Neuronal stem cell (in vitro differentiated cells): Measurements from ENCODE around the gene MRPS5.

Source experiments
- DNase-seq: peaks from one replicate; pipeline ENCODE4 v3.0.0-alpha.2; 2013; ENCODE audit warnings: low spot score
- H2AFZ ChIP-seq: one replicate; pipeline ENCODE4 v1.6.1; 2013; ENCODE audit warnings: mild to moderate bottlenecking, low read length, inconsistent platforms
- H2AK5ac ChIP-seq: 2 replicates; pipeline ENCODE4 v1.6.1; 2013; ENCODE audit warnings: low read depth, mild to moderate bottlenecking, inconsistent platforms, low read length, moderate library complexity, mixed read lengths
- H2BK120ac ChIP-seq: 2 replicates; pipeline ENCODE4 v1.6.1; 2013; ENCODE audit warnings: low read depth, mild to moderate bottlenecking, inconsistent platforms, low read length, moderate library complexity, mixed read lengths
- H2BK12ac ChIP-seq: one replicate; pipeline ENCODE4 v1.6.1; 2013; ENCODE audit warnings: low read length, inconsistent platforms
- H2BK15ac ChIP-seq: 2 replicates; pipeline ENCODE4 v1.6.1; 2013; ENCODE audit warnings: mild to moderate bottlenecking, low read length, inconsistent platforms, mixed read lengths
- H2BK5ac ChIP-seq: one replicate; pipeline ENCODE4 v1.6.1; 2013; ENCODE audit warnings: inconsistent platforms, mild to moderate bottlenecking, low read length, moderate library complexity
- H3K14ac ChIP-seq: one replicate; pipeline ENCODE4 v1.6.1; 2013; ENCODE audit warnings: low read length, inconsistent platforms
- H3K18ac ChIP-seq: 2 replicates; pipeline ENCODE4 v1.6.1; 2013; ENCODE audit warnings: low read length, inconsistent platforms
- H3K23ac ChIP-seq: 2 replicates; pipeline ENCODE4 v1.6.1; 2013; ENCODE audit warnings: low read depth, mild to moderate bottlenecking, mixed read lengths, low read length, inconsistent platforms; ENCODE audit not compliant: poor library complexity
- H3K27ac ChIP-seq: replicated peaks from 3 replicates; pipeline ENCODE4 v1.5.1; 2013; ENCODE audit warnings: low read length, inconsistent platforms
- H3K27me3 ChIP-seq, 3 experiments: 2 replicates each; pipeline ENCODE4 v1.6.1; 2013; ENCODE audit warnings: low read length in 3 of 3, mild to moderate bottlenecking in 2 of 3, inconsistent platforms in 1 of 3, low read depth in 1 of 3, mixed read lengths in 1 of 3, moderate library complexity in 1 of 3; ENCODE audit not compliant: control insufficient read depth in 3 of 3, insufficient read depth in 3 of 3
- H3K36me3 ChIP-seq, 2 donors: replicated peaks in 1 of 2; 2 replicates each; pipeline ENCODE4 v1.6.1; 2013; ENCODE audit warnings: low read length in 2 of 2; ENCODE audit not compliant: control insufficient read depth in 2 of 2, insufficient read depth in 2 of 2
- H3K4ac ChIP-seq: 2 replicates; pipeline ENCODE4 v1.6.1; 2013; ENCODE audit warnings: inconsistent platforms, mild to moderate bottlenecking, low read length, moderate library complexity
- H3K4me1 ChIP-seq, 2 donors: 1 replicate in 1 of 2; 2 replicates in 1 of 2; pipeline ENCODE4 v1.6.1; 2013; ENCODE audit warnings: low read length in 2 of 2, low read depth in 1 of 2; ENCODE audit not compliant: control insufficient read depth in 2 of 2, insufficient read depth in 1 of 2
- H3K4me2 ChIP-seq: one replicate; pipeline ENCODE4 v1.6.1; 2013; ENCODE audit warnings: mild to moderate bottlenecking, low read length, inconsistent platforms; ENCODE audit not compliant: insufficient read depth, poor library complexity, severe bottlenecking
- H3K4me3 ChIP-seq, 2 donors: 2 replicates each; pipeline ENCODE4 v1.5.1; 2013; ENCODE audit warnings: low read length in 2 of 2, mild to moderate bottlenecking in 2 of 2, inconsistent platforms in 1 of 2, moderate library complexity in 1 of 2
- H3K79me1 ChIP-seq: one replicate; pipeline ENCODE4 v1.6.1; 2013; ENCODE audit warnings: low read depth, mild to moderate bottlenecking, inconsistent platforms, low read length, moderate library complexity
- H3K9ac ChIP-seq: one replicate; pipeline ENCODE4 v1.6.1; 2013; ENCODE audit warnings: mild to moderate bottlenecking, low read depth, low read length, inconsistent platforms; ENCODE audit not compliant: poor library complexity
- H3K9me3 ChIP-seq, 2 donors: replicated peaks in 1 of 2; 2 replicates each; pipeline versions ENCODE3 to v1.6.1; 2013; ENCODE audit warnings: low read length in 2 of 2, mild to moderate bottlenecking in 2 of 2, inconsistent platforms in 1 of 2, low read depth in 1 of 2, mixed read lengths in 1 of 2, moderate library complexity in 1 of 2; ENCODE audit not compliant: control insufficient read depth in 2 of 2, insufficient read depth in 1 of 2
- H4K8ac ChIP-seq: one replicate; pipeline ENCODE4 v1.6.1; 2013; ENCODE audit warnings: low read depth, mild to moderate bottlenecking, inconsistent platforms, low read length, moderate library complexity
- H4K91ac ChIP-seq: one replicate; pipeline ENCODE4 v1.6.1; 2013; ENCODE audit warnings: low read length, low read depth, mild to moderate bottlenecking, inconsistent platforms; ENCODE audit not compliant: poor library complexity
- WGBS, 2 donors: extraction: QIAGEN DNeasy Blood & Tissue Kit; methylation state at CpG; one replicate each; pipeline ENCODE4 v1.1.7; 2013; ENCODE audit warnings: missing lambda C conversion rate in 2 of 2, mixed read lengths in 1 of 2; ENCODE audit not compliant: insufficient read length in 2 of 2, insufficient replicate concordance in 1 of 2; ENCODE audit errors: extremely low coverage in 2 of 2; 5-methylcytosine and 5-hydroxymethylcytosine counted together

Gene MRPS5

DNA sequence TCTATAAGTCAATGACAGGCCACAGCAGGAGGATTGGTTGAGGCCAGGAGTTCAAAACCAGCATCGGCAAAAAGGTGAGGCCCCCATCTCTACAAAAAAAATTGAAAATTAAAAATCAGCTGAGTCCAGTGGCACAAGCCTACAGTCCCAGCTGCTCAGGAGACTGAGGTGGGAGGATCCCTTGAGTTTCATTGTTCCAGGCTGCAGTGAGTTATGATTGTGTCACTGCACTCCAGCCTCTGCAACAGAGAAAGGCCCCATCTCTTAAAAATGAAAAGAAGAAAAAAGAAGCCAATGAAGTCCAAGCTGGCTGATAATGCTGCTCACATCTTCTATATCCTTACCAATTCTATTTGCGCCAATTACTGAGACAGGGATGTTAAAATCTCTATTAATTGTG is 39.1 kb downstream of the MRPS5 start:
- WGBS, 2 donors = no CpG with 5 or more reads among the region's 2 CpGs
- Histone ChIP-seq H3K79me1 (no peaks in the 10 kb centered on the region), H3K4ac (no peak overlapping the region)

GRCh38 chr2:95079199-95079683 is 42.4 kb downstream of the MRPS5 start:
- Histone ChIP-seq H3K27me3 (peaks cover 0 to 6% (median 0%) of the 10 kb centered on the region in 3 experiments), H2BK120ac (no peak overlapping the region), H2AFZ (no peak overlapping the region), H3K18ac (no peak overlapping the region), H3K79me1 (peaks cover 2% of the 10 kb centered on the region), H4K8ac (no peak overlapping the region), H4K91ac (no peak overlapping the region), H3K27ac (no peak overlapping the region), H2BK12ac (no peak overlapping the region), H3K4me2 (no peak overlapping the region), H3K4ac (no peak overlapping the region), H2AK5ac (no peak overlapping the region), H3K23ac (no peak overlapping the region), H3K9ac (no peak overlapping the region), H2BK15ac (no peak overlapping the region), H3K9me3 (no peaks in the 10 kb centered on the region), H3K14ac (no peak overlapping the region), H3K4me3 (no peak overlapping the region), H2BK5ac (no peak overlapping the region), H3K36me3 (no peaks in the 10 kb centered on the region), H3K4me1 (peaks cover 1 to 2% of the 10 kb centered on the region in 2 donors)
- no peak for DNase-seq
- WGBS, 2 donors = no CpG with 5 or more reads among the region's 7 CpGs

More for the DNA sequence above, 39.1 kb downstream of the MRPS5 start:
- Histone ChIP-seq H3K27me3 (no peaks in the 10 kb centered on the region), H3K4me1 (peaks cover 0 to 1% of the 10 kb centered on the region in 2 donors), H3K23ac (no peak overlapping the region), H3K36me3 (peaks cover 9 to 26% of the 10 kb centered on the region in 2 donors), H3K18ac (no peak overlapping the region), H2BK120ac (no peak overlapping the region), H3K14ac (no peak overlapping the region), H3K9ac (no peak overlapping the region), H2BK12ac (no peak overlapping the region), H4K91ac (no peak overlapping the region), H3K27ac (no peak overlapping the region), H2BK15ac (no peak overlapping the region), H3K4me3 (no peak overlapping the region), H2BK5ac (no peak overlapping the region), H3K9me3 (peaks cover 2 to 3% of the 10 kb centered on the region in 2 donors), H4K8ac (no peak overlapping the region), H2AFZ (no peak overlapping the region), H2AK5ac (no peak overlapping the region), H3K4me2 (no peak overlapping the region)
- DNase-seq = no peak

- Histone ChIP-seq H4K8ac (no peak overlapping the region), H2AFZ (no peak overlapping the region), H3K4ac (no peak overlapping the region), H2BK120ac (no peak overlapping the region), H3K4me1 (peaks cover 1 to 2% of the 10 kb centered on the region in 2 donors), H3K36me3 (no peaks in the 10 kb centered on the region), H4K91ac (no peak overlapping the region), H2BK15ac (no peak overlapping the region), H3K9ac (no peak overlapping the region), H3K9me3 (no peaks in the 10 kb centered on the region), H3K79me1 (peaks cover 2% of the 10 kb centered on the region), H3K27ac (no peak overlapping the region), H2BK12ac (no peak overlapping the region), H3K4me2 (no peak overlapping the region), H2AK5ac (no peak overlapping the region), H3K4me3 (no peak overlapping the region), H3K14ac (no peak overlapping the region), H3K18ac (no peak overlapping the region), H3K27me3 (peaks cover 0 to 8% (median 0%) of the 10 kb centered on the region in 3 experiments), H2BK5ac (no peak overlapping the region), H3K23ac (no peak overlapping the region)
- no peak for DNase-seq
- WGBS, 2 donors = no CpG with 5 or more reads among the region's 10 CpGs
These were observed 43.6 kb downstream of the MRPS5 start for GRCh38 chr2:95077861-95078603.

DNA sequence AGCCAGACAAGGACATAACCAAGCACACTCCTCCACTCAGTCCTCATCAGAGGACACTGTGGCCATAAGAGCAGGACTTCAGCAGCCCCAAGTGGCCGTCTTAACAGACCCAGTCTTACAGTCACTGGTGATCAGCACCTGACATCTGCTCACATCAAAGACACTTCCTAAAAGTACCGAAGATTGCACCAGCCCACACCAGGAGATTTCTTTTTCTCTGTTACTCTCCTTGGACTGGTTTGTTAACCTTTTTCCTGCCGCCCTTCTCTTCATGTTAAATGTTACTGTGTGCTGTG is 44.1 kb downstream of the MRPS5 start:
- Histone ChIP-seq H4K8ac (no peak overlapping the region), H3K27me3 (peaks cover 0 to 8% (median 0%) of the 10 kb centered on the region in 3 experiments), H4K91ac (no peak overlapping the region), H3K36me3 (no peaks in the 10 kb centered on the region), H3K4me2 (no peak overlapping the region), H3K4me1 (peaks cover 1 to 2% of the 10 kb centered on the region in 2 donors), H2BK120ac (no peak overlapping the region), H3K4me3 (no peak overlapping the region), H2BK5ac (no peak overlapping the region), H3K14ac (no peak overlapping the region), H3K18ac (no peak overlapping the region), H3K4ac (no peak overlapping the region), H3K9me3 (no peaks in the 10 kb centered on the region), H3K9ac (no peak overlapping the region), H3K23ac (no peak overlapping the region), H2BK15ac (no peak overlapping the region), H2BK12ac (no peak overlapping the region), H2AK5ac (no peak overlapping the region), H3K27ac (no peak overlapping the region), H3K79me1 (peaks cover 2% of the 10 kb centered on the region), H2AFZ (peak overlapping the region; percentile 96)
- no CpG with 5 or more reads among the region's 3 CpGs for WGBS, 2 donors
- no peak for DNase-seq
